ENCODE data around the gene PIP4K2B.
A peak's percentile ranks its signal among the peaks of the same experiment; 100 is the strongest.
"Not testable (repeated sequence)": the region's sequence is repeated elsewhere in the genome, so short reads cannot be mapped to it uniquely, and the experiment has no call there.

PIP4K2B gene

GRCh38 chr17:38730526-38731379 is 68.6 kb downstream of the PIP4K2B start:
- peak; percentile 39 for DNase-seq (ENCODE audit: low spot score)

- peak; percentile 90 for DNase-seq (ENCODE audit: low spot score)
Observed at GRCh38 chr17:38729886-38730525, 69.3 kb downstream of the PIP4K2B start, which contains the start of gene CISD3. CISD3 (plus strand) TSS chr17:38730341; CDS start chr17:38730359, 18 bp downstream.

- no peak for DNase-seq (ENCODE audit: low spot score)
Observed at GRCh38 chr17:38729368-38729885, 69.9 kb downstream of the PIP4K2B start.

- peak; percentile 71 for DNase-seq (ENCODE audit: low spot score)
Observed at GRCh38 chr17:38728290-38728831, 71.0 kb downstream of the PIP4K2B start.

- peak; percentile 22 for DNase-seq (ENCODE audit: low spot score)
Observed at GRCh38 chr17:38727736-38728135, 71.6 kb downstream of the PIP4K2B start.

- DNase-seq (ENCODE audit: low spot score), result not testable (repeated sequence)
Observed at GRCh38 chr17:38726145-38726544, 73.2 kb downstream of the PIP4K2B start.

- no peak for DNase-seq (ENCODE audit: low spot score)
Observed at GRCh38 chr17:38725066-38725465, 74.3 kb downstream of the PIP4K2B start.

- DNase-seq (ENCODE audit: low spot score), result no peak
Observed at GRCh38 chr17:38724337-38724988, 74.9 kb downstream of the PIP4K2B start.

- DNase-seq (ENCODE audit: low spot score), result no peak
Observed at GRCh38 chr17:38721802-38722201, 77.6 kb downstream of the PIP4K2B start.

GRCh38 chr17:38720941-38721340 is 78.4 kb downstream of the PIP4K2B start:
- DNase-seq (ENCODE audit: low spot score), result no peak

GRCh38 chr17:38719943-38720641 is 79.3 kb downstream of the PIP4K2B start:
- no peak for DNase-seq (ENCODE audit: low spot score)

GRCh38 chr17:38719289-38719942 is 79.9 kb downstream of the PIP4K2B start:
- DNase-seq (ENCODE audit: low spot score), result no peak

- no peak for DNase-seq (ENCODE audit: low spot score)
Observed at GRCh38 chr17:38717139-38717745, 82.1 kb downstream of the PIP4K2B start.

GRCh38 chr17:38716368-38717005 is 82.9 kb downstream of the PIP4K2B start:
- DNase-seq (ENCODE audit: low spot score), result no peak

Data from NAMALWA (cell line).